ENCODE results near the gene RBP5. TPM values are rescaled to one million over a fixed set of nuclear protein-coding genes. Genes with fewer than 3 reads are reported as not detected.

Gene RBP5
- total RNA-seq, 2 donors from 2014 or later = 0.26 TPM; not detected in 1

GRCh38 chr12:7156259-7157197 lies 27.8 kb upstream of the RBP5 start:
- Mint-ChIP-seq H3K27ac (no peak overlapping the region), H3K4me1 (ENCODE audit: low read depth) (no peaks in the 10 kb centered on the region), H3K4me3 (no peak overlapping the region), H3K9me3 (no peaks in the 10 kb centered on the region), H3K36me3 (ENCODE audit: insufficient read depth in 2 of 2) (no peaks in the 10 kb centered on the region), H3K27me3 (ENCODE audit: low read depth) (no peaks in the 10 kb centered on the region)
- ATAC-seq (replicated peaks in 1 of 2) = no peak
- no peak for DNase-seq

- Mint-ChIP-seq H3K9me3 (no peaks in the 10 kb centered on the region), H3K36me3 (ENCODE audit: insufficient read depth in 2 of 2) (no peaks in the 10 kb centered on the region), H3K4me1 (ENCODE audit: low read depth) (no peaks in the 10 kb centered on the region), H3K27me3 (ENCODE audit: low read depth) (no peaks in the 10 kb centered on the region), H3K27ac (no peak overlapping the region), H3K4me3 (no peak overlapping the region)
- ATAC-seq (replicated peaks in 1 of 2) (no peak), DNase-seq (no peak)
These were observed 26.9 kb upstream of the RBP5 start for GRCh38 chr12:7155471-7156034.

GRCh38 chr12:7154901-7155470 lies 26.3 kb upstream of the RBP5 start:
- Mint-ChIP-seq H3K4me1 (ENCODE audit: low read depth) (no peaks in the 10 kb centered on the region), H3K9me3 (no peaks in the 10 kb centered on the region), H3K36me3 (ENCODE audit: insufficient read depth in 2 of 2) (peaks cover 2 to 3% of the 10 kb centered on the region in 2 donors), H3K4me3 (no peak overlapping the region), H3K27ac (no peak overlapping the region), H3K27me3 (ENCODE audit: low read depth) (no peaks in the 10 kb centered on the region)
- no peak for DNase-seq
- ATAC-seq (replicated peaks in 1 of 2) = no peak

GRCh38 chr12:7154042-7154441 lies 25.4 kb upstream of the RBP5 start:
- no peak overlapping the region for H3K27ac Mint-ChIP-seq
- no peak overlapping the region for H3K4me3 Mint-ChIP-seq
- no peaks in the 10 kb centered on the region for H3K27me3 Mint-ChIP-seq (ENCODE audit: low read depth)
- ATAC-seq (replicated peaks in 1 of 2) (no peak), DNase-seq (no peak)
- no peaks in the 10 kb centered on the region for H3K9me3 Mint-ChIP-seq
- H3K36me3 Mint-ChIP-seq (ENCODE audit: insufficient read depth in 2 of 2) = peaks cover 4 to 5% of the 10 kb centered on the region in 2 donors
- H3K4me1 Mint-ChIP-seq (ENCODE audit: low read depth) = no peaks in the 10 kb centered on the region

- DNase-seq (no peak), ATAC-seq (replicated peaks in 1 of 2) (no peak)
- no peaks in the 10 kb centered on the region for H3K9me3 Mint-ChIP-seq
- H3K27ac Mint-ChIP-seq = no peak overlapping the region
- H3K4me3 Mint-ChIP-seq = no peak overlapping the region
- H3K4me1 Mint-ChIP-seq (ENCODE audit: low read depth) = no peaks in the 10 kb centered on the region
- H3K27me3 Mint-ChIP-seq (ENCODE audit: low read depth) = no peaks in the 10 kb centered on the region
- H3K36me3 Mint-ChIP-seq (ENCODE audit: insufficient read depth in 2 of 2) = peaks cover 4 to 5% of the 10 kb centered on the region in 2 donors
These were observed 24.1 kb upstream of the RBP5 start for GRCh38 chr12:7152818-7153217.

- DNase-seq = no peak
- Mint-ChIP-seq H3K36me3 (ENCODE audit: insufficient read depth in 2 of 2) (peaks cover 4 to 5% of the 10 kb centered on the region in 2 donors), H3K4me1 (ENCODE audit: low read depth) (no peaks in the 10 kb centered on the region)
These were observed 22.8 kb upstream of the RBP5 start for GRCh38 chr12:7151532-7151931.

GRCh38 chr12:7150841-7151240 lies 22.2 kb upstream of the RBP5 start:
- Mint-ChIP-seq H3K4me1 (ENCODE audit: low read depth) (no peaks in the 10 kb centered on the region), H3K27ac (no peak overlapping the region), H3K4me3 (no peak overlapping the region), H3K27me3 (ENCODE audit: low read depth) (no peaks in the 10 kb centered on the region), H3K36me3 (ENCODE audit: insufficient read depth in 2 of 2) (peaks cover 6% of the 10 kb centered on the region in 2 donors), H3K9me3 (no peaks in the 10 kb centered on the region)
- ATAC-seq (replicated peaks in 1 of 2) (no peak), DNase-seq (no peak)

More at GRCh38 chr12:7151532-7151931, 22.8 kb upstream of the RBP5 start:
- no peaks in the 10 kb centered on the region for H3K27me3 Mint-ChIP-seq (ENCODE audit: low read depth)
- no peak for ATAC-seq (replicated peaks in 1 of 2)
- no peaks in the 10 kb centered on the region for H3K9me3 Mint-ChIP-seq
- H3K4me3 Mint-ChIP-seq = no peak overlapping the region
- H3K27ac Mint-ChIP-seq = no peak overlapping the region

GRCh38 chr12:7150356-7150755 lies 21.7 kb upstream of the RBP5 start:
- H3K36me3 Mint-ChIP-seq (ENCODE audit: insufficient read depth in 2 of 2) = peaks cover 6% of the 10 kb centered on the region in 2 donors
- no peaks in the 10 kb centered on the region for H3K9me3 Mint-ChIP-seq
- ATAC-seq (replicated peaks in 1 of 2) (no peak), DNase-seq (no peak)
- no peaks in the 10 kb centered on the region for H3K4me1 Mint-ChIP-seq (ENCODE audit: low read depth)
- no peak overlapping the region for H3K27ac Mint-ChIP-seq
- no peak overlapping the region for H3K4me3 Mint-ChIP-seq
- no peaks in the 10 kb centered on the region for H3K27me3 Mint-ChIP-seq (ENCODE audit: low read depth)

GRCh38 chr12:7146906-7147305 lies 18.2 kb upstream of the RBP5 start:
- no peak overlapping the region for H3K27ac Mint-ChIP-seq
- ATAC-seq (replicated peaks in 1 of 2) (no peak), DNase-seq (no peak)
- H3K36me3 Mint-ChIP-seq (ENCODE audit: insufficient read depth in 2 of 2) = peaks cover 6% of the 10 kb centered on the region in 2 donors
- H3K4me3 Mint-ChIP-seq = no peak overlapping the region
- H3K4me1 Mint-ChIP-seq (ENCODE audit: low read depth) = no peaks in the 10 kb centered on the region
- H3K9me3 Mint-ChIP-seq = no peaks in the 10 kb centered on the region
- no peaks in the 10 kb centered on the region for H3K27me3 Mint-ChIP-seq (ENCODE audit: low read depth)

GRCh38 chr12:7146228-7146627 lies 17.5 kb upstream of the RBP5 start:
- no peaks in the 10 kb centered on the region for H3K27me3 Mint-ChIP-seq (ENCODE audit: low read depth)
- H3K27ac Mint-ChIP-seq = no peak overlapping the region
- H3K4me3 Mint-ChIP-seq = no peak overlapping the region
- H3K4me1 Mint-ChIP-seq (ENCODE audit: low read depth) = no peaks in the 10 kb centered on the region
- H3K9me3 Mint-ChIP-seq = no peaks in the 10 kb centered on the region
- DNase-seq (no peak), ATAC-seq (replicated peaks in 1 of 2) (no peak)
- H3K36me3 Mint-ChIP-seq (ENCODE audit: insufficient read depth in 2 of 2) = peaks cover 8 to 11% of the 10 kb centered on the region in 2 donors

GRCh38 chr12:7145671-7146070 lies 17.0 kb upstream of the RBP5 start:
- H3K9me3 Mint-ChIP-seq = no peaks in the 10 kb centered on the region
- H3K27me3 Mint-ChIP-seq (ENCODE audit: low read depth) = no peaks in the 10 kb centered on the region
- no peak overlapping the region for H3K4me3 Mint-ChIP-seq
- H3K36me3 Mint-ChIP-seq (ENCODE audit: insufficient read depth in 2 of 2) = peaks cover 8 to 11% of the 10 kb centered on the region in 2 donors
- ATAC-seq (replicated peaks in 1 of 2) = no peak
- no peaks in the 10 kb centered on the region for H3K4me1 Mint-ChIP-seq (ENCODE audit: low read depth)
- no peak for DNase-seq
- H3K27ac Mint-ChIP-seq = no peak overlapping the region

- Mint-ChIP-seq H3K36me3 (ENCODE audit: insufficient read depth in 2 of 2) (peaks cover 4 to 6% of the 10 kb centered on the region in 2 donors), H3K9me3 (no peaks in the 10 kb centered on the region), H3K4me3 (no peak overlapping the region), H3K4me1 (ENCODE audit: low read depth) (no peaks in the 10 kb centered on the region), H3K27ac (no peak overlapping the region), H3K27me3 (ENCODE audit: low read depth) (no peaks in the 10 kb centered on the region)
- DNase-seq = no peak
- peak in 1 of 2 donors; percentile 26 for ATAC-seq (replicated peaks in 1 of 2)
These were observed 15.9 kb upstream of the RBP5 start for GRCh38 chr12:7144414-7145120.

- H3K27ac Mint-ChIP-seq = no peak overlapping the region
- H3K4me1 Mint-ChIP-seq (ENCODE audit: low read depth) = no peaks in the 10 kb centered on the region
- no peak for DNase-seq
- no peak overlapping the region for H3K4me3 Mint-ChIP-seq
- no peaks in the 10 kb centered on the region for H3K27me3 Mint-ChIP-seq (ENCODE audit: low read depth)
- no peaks in the 10 kb centered on the region for H3K9me3 Mint-ChIP-seq
- ATAC-seq (replicated peaks in 1 of 2) = no peak
- peaks cover 4 to 13% of the 10 kb centered on the region in 2 donors for H3K36me3 Mint-ChIP-seq (ENCODE audit: insufficient read depth in 2 of 2)
These were observed 14.9 kb upstream of the RBP5 start for GRCh38 chr12:7143564-7143963.
